GM23338 (cell line): Measurements from ENCODE around the gene LRRC26. TPM values are rescaled to one million over a fixed set of nuclear protein-coding genes. Genes with fewer than 3 reads are reported as not detected.

Experiments used
- ATAC-seq: fragments of 200-7000 bp; cut with Tn5 transposase; 3 replicates; pipeline ENCODE4 v1.9.1; 2020
- DNase-seq: peaks from one replicate; pipeline ENCODE4 v3.0.0-alpha.2; 2015; ENCODE audit warnings: low spot score
- H2AFZ ChIP-seq: fragments of 200-600 bp; sonication (generic); 2 replicates; pipeline ENCODE4 v1.8.0; 2016; ENCODE audit warnings: antibody characterized with exemption, mild to moderate bottlenecking, moderate library complexity
- H3F3A ChIP-seq: fragments of 200-600 bp; sonication (generic); replicated peaks from 2 replicates; pipeline ENCODE4 v1.8.0; 2017; ENCODE audit warnings: antibody characterized with exemption, mixed run types, low read depth
- H3K27ac ChIP-seq: fragments of 200-600 bp; sonication (generic); 2 replicates; pipeline ENCODE4 v1.6.1; 2016; ENCODE audit warnings: low read depth
- H3K27me3 ChIP-seq: fragments of 200-600 bp; sonication (generic); 2 replicates; pipeline ENCODE4 v1.8.0; 2016; ENCODE audit warnings: mild to moderate bottlenecking, mixed run types, moderate library complexity; ENCODE audit not compliant: insufficient read depth
- H3K36me3 ChIP-seq: fragments of 200-600 bp; sonication (generic); 2 replicates; pipeline ENCODE4 v1.8.0; 2016; ENCODE audit warnings: mild to moderate bottlenecking; ENCODE audit not compliant: insufficient read depth
- H3K4me1 ChIP-seq: fragments of 200-600 bp; sonication (generic); 2 replicates; pipeline ENCODE4 v1.8.0; 2016; ENCODE audit warnings: mild to moderate bottlenecking, moderate library complexity; ENCODE audit not compliant: insufficient read depth
- H3K4me2 ChIP-seq: fragments of 200-600 bp; sonication (generic); 2 replicates; pipeline ENCODE4 v1.7.1; 2017; ENCODE audit warnings: mixed run types
- H3K4me3 ChIP-seq: fragments of 200-600 bp; sonication (generic); 2 replicates; pipeline ENCODE4 v1.6.1; 2016; ENCODE audit warnings: mixed run types
- H3K79me2 ChIP-seq: fragments of 200-600 bp; sonication (generic); replicated peaks from 2 replicates; pipeline ENCODE4 v1.8.0; 2017; ENCODE audit warnings: mild to moderate bottlenecking; ENCODE audit not compliant: insufficient read depth
- H3K9me2 ChIP-seq: fragments of 200-600 bp; sonication (generic); 2 replicates; pipeline ENCODE4 v1.8.0; 2017; ENCODE audit not compliant: insufficient read depth
- H4K20me1 ChIP-seq: fragments of 200-600 bp; sonication (generic); replicated peaks from 2 replicates; pipeline ENCODE4 v1.8.0; 2017; ENCODE audit warnings: mild to moderate bottlenecking; ENCODE audit not compliant: insufficient read depth
- H3K27ac Mint-ChIP-seq: 2 replicates; pipeline ENCODE4 v1.8.0; 2020; ENCODE audit warnings: inconsistent platforms, mild to moderate bottlenecking, moderate library complexity, mixed read lengths
- H3K27me3 Mint-ChIP-seq: 3 replicates; pipeline ENCODE4 v1.8.0; 2022; ENCODE audit warnings: low read depth, mild to moderate bottlenecking, moderate library complexity, mixed read lengths, inconsistent platforms; ENCODE audit not compliant: insufficient read depth, poor library complexity
- H3K36me3 Mint-ChIP-seq: 3 replicates; pipeline ENCODE4 v1.8.0; 2021; ENCODE audit warnings: low read depth, mild to moderate bottlenecking, inconsistent platforms, moderate library complexity, mixed read lengths
- H3K4me1 Mint-ChIP-seq: 3 replicates; pipeline ENCODE4 v1.8.0; 2020; ENCODE audit warnings: mild to moderate bottlenecking, inconsistent platforms, mixed read lengths
- H3K4me3 Mint-ChIP-seq: 3 replicates; pipeline ENCODE4 v1.8.0; 2021; ENCODE audit warnings: moderate library complexity, mild to moderate bottlenecking, inconsistent platforms, mixed read lengths
- H3K9me3 Mint-ChIP-seq: 3 replicates; pipeline ENCODE4 v1.8.0; 2020; ENCODE audit warnings: moderate library complexity, mild to moderate bottlenecking, inconsistent platforms, mixed read lengths
- EZH2 ChIP-seq: fragments of 200-600 bp; sonication (generic); IDR thresholded peaks from one replicate; pipeline ENCODE4 v1.8.0; 2017; ENCODE audit warnings: antibody characterized with exemption, mild to moderate bottlenecking, low read depth; ENCODE audit not compliant: unreplicated experiment
- EZH2phosphoT487 ChIP-seq: fragments of 200-600 bp; sonication (generic); IDR thresholded peaks from one replicate; pipeline ENCODE4 v1.8.1; 2018; ENCODE audit warnings: antibody characterized with exemption; ENCODE audit not compliant: unreplicated experiment
- JUNB ChIP-seq: IDR thresholded peaks from one replicate; pipeline ENCODE4 v1.6.1; 2016; ENCODE audit warnings: antibody characterized with exemption; ENCODE audit not compliant: unreplicated experiment
- NANOG ChIP-seq: IDR thresholded peaks from 2 replicates; pipeline ENCODE4 v1.6.1; 2016; ENCODE audit warnings: antibody characterized with exemption, borderline replicate concordance
- POLR2AphosphoS5 ChIP-seq: IDR thresholded peaks from 2 replicates; pipeline ENCODE4 v1.6.1; 2016; ENCODE audit warnings: antibody characterized with exemption, low read depth
- ZNF462 ChIP-seq: fragments of 250-450 bp; sonication (Bioruptor Pico); IDR thresholded peaks from 2 replicates; pipeline ENCODE4 v1.5.0; 2020; ENCODE audit warnings: mild to moderate bottlenecking, moderate library complexity
- polyA plus RNA-seq: library from polyadenylated mRNA; unstranded; fragments of >200 nt; fragmentation: Nextera tagmentation; extraction: Ambion mirVana; gene quantifications from 2 replicates; pipeline ENCODE4 v1.2.1, GENCODE V29; 2016
- total RNA-seq: library from RNA; depleted of rRNA; stranded (reverse); fragments of >200 nt; shearing (Covaris generic); gene quantifications from 2 replicates; pipeline ENCODE4 v1.2.3, GENCODE V29; 2014
- TF ChIP-seq, protein P1 (sequence below): IDR thresholded peaks from one replicate; pipeline ENCODE4 v1.6.1; 2018; ENCODE audit warnings: antibody characterized with exemption; ENCODE audit not compliant: unreplicated experiment

LRRC26 gene
- total and polyA plus RNA-seq, 2 experiments from 2014 or later = 0.21 to 4.3 TPM

GRCh38 chr9:137172901-137173795 is 3.3 kb upstream of the LRRC26 start:
- Mint-ChIP-seq H3K36me3 (peaks cover 4% of the 10 kb centered on the region; the same call in 1 of the 3 replicates), H3K4me1 (peaks cover 5% of the 10 kb centered on the region), H3K9me3 (no peaks in the 10 kb centered on the region), H3K4me3 (no peak overlapping the region), H3K27ac (no peak overlapping the region), H3K27me3 (peaks cover 32% of the 10 kb centered on the region)
- Histone ChIP-seq H3K79me2 (no peaks in the 10 kb centered on the region), H3K27ac (no peak overlapping the region), H2AFZ (no peak overlapping the region), H3F3A (peaks cover 7% of the 10 kb centered on the region; the same call in 1 of the 2 replicates), H3K9me2 (no peaks in the 10 kb centered on the region), H3K27me3 (peaks cover 35% of the 10 kb centered on the region), H4K20me1 (no peaks in the 10 kb centered on the region), H3K4me1 (no peaks in the 10 kb centered on the region; the same call in 1 of the 2 replicates), H3K36me3 (no peaks in the 10 kb centered on the region), H3K4me3 (no peak overlapping the region), H3K4me2 (no peak overlapping the region)
- DNase-seq (no peak), ATAC-seq (no peak)
- no peak for TF ChIP-seq POLR2AphosphoS5
- no peak for TF ChIP-seq NANOG
- no peak for TF ChIP-seq JUNB
- TF ChIP-seq EZH2 = no peak
- no peak for TF ChIP-seq EZH2phosphoT487
- TF ChIP-seq ZNF462 (CRISPR knock-in tag) = no peak
- TF ChIP-seq, protein P1, sequence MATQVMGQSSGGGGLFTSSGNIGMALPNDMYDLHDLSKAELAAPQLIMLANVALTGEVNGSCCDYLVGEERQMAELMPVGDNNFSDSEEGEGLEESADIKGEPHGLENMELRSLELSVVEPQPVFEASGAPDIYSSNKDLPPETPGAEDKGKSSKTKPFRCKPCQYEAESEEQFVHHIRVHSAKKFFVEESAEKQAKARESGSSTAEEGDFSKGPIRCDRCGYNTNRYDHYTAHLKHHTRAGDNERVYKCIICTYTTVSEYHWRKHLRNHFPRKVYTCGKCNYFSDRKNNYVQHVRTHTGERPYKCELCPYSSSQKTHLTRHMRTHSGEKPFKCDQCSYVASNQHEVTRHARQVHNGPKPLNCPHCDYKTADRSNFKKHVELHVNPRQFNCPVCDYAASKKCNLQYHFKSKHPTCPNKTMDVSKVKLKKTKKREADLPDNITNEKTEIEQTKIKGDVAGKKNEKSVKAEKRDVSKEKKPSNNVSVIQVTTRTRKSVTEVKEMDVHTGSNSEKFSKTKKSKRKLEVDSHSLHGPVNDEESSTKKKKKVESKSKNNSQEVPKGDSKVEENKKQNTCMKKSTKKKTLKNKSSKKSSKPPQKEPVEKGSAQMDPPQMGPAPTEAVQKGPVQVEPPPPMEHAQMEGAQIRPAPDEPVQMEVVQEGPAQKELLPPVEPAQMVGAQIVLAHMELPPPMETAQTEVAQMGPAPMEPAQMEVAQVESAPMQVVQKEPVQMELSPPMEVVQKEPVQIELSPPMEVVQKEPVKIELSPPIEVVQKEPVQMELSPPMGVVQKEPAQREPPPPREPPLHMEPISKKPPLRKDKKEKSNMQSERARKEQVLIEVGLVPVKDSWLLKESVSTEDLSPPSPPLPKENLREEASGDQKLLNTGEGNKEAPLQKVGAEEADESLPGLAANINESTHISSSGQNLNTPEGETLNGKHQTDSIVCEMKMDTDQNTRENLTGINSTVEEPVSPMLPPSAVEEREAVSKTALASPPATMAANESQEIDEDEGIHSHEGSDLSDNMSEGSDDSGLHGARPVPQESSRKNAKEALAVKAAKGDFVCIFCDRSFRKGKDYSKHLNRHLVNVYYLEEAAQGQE = no peak
